NT2/D1 (cell line): ENCODE measurements around the gene SLC25A21.

Experiments
- SUZ12 ChIP-seq: IDR thresholded peaks from 2 replicates; pipeline ENCODE4 v1.6.1; 2011; ENCODE audit not compliant: insufficient read length, insufficient read depth; ENCODE audit errors: extremely low read depth
- ZNF274 ChIP-seq: IDR thresholded peaks from 2 replicates; pipeline ENCODE4 v1.6.1; 2011; ENCODE audit warnings: mild to moderate bottlenecking, low read depth, low read length

GRCh38 chr14:37063467-37064240 lies 108.8 kb downstream of the SLC25A21 start:
- TF ChIP-seq ZNF274, result no peak
- TF ChIP-seq SUZ12, result no peak
